H1 (cell line): ENCODE measurements around the gene TRAPPC12. TPM values are rescaled to one million over a fixed set of nuclear protein-coding genes. Genes with fewer than 3 reads are reported as not detected.

Source experiments
- CTCF ChIA-PET: fragments of 300-600 bp; sonication (Branson Sonifier 250); formaldehyde crosslinking; loops from one replicate; lab custom pipeline; 2021; ENCODE audit not compliant: partially characterized antibody; lab: Charles Lee
- POLR2A ChIA-PET: fragments of 300-600 bp; sonication (Branson Sonifier 250); formaldehyde crosslinking; loops from one replicate; lab custom pipeline; 2021; ENCODE audit warnings: inconsistent platforms; ENCODE audit not compliant: partially characterized antibody; lab: Charles Lee
- DNase-seq, 2 experiments: peaks; one replicate each; pipeline versions ENCODE4 v3.0.0 to v3.0.0-alpha.2; 2010 to 2022; ENCODE audit warnings: low spot score in 2 of 2, low read depth in 1 of 2, mixed read lengths in 1 of 2
- FAIRE-seq: peaks from 2 replicates; lab custom pipeline; 2011; peaks lifted over from hg19 to GRCh38; lab: Jason Lieb, UNC
- H2AFZ ChIP-seq: 2 replicates; pipeline ENCODE4 v1.8.1; 2012; ENCODE audit warnings: low read length, inconsistent platforms
- H2AK5ac ChIP-seq: 2 replicates; pipeline ENCODE4 v1.6.1; 2013; ENCODE audit warnings: low read depth, low read length
- H2BK120ac ChIP-seq: replicated peaks from 2 replicates; pipeline ENCODE3; 2013; ENCODE audit warnings: low read depth, low read length, inconsistent platforms
- H2BK12ac ChIP-seq: 2 replicates; pipeline ENCODE4 v1.6.1; 2013; ENCODE audit warnings: low read depth, low read length
- H2BK15ac ChIP-seq: 2 replicates; pipeline ENCODE4 v1.6.1; 2013; ENCODE audit warnings: low read length
- H2BK20ac ChIP-seq: 2 replicates; pipeline ENCODE4 v1.6.1; 2013; ENCODE audit warnings: low read length
- H2BK5ac ChIP-seq: 2 replicates; pipeline ENCODE4 v1.6.1; 2013; ENCODE audit warnings: low read depth, low read length
- H3K14ac ChIP-seq: 2 replicates; pipeline ENCODE4 v1.6.1; 2013; ENCODE audit warnings: inconsistent platforms; ENCODE audit not compliant: insufficient read length
- H3K18ac ChIP-seq: 2 replicates; pipeline ENCODE4 v1.6.1; 2013; ENCODE audit warnings: low read length; ENCODE audit errors: extremely low read depth
- H3K23ac ChIP-seq: 2 replicates; pipeline ENCODE4 v1.6.1; 2013; ENCODE audit warnings: inconsistent platforms; ENCODE audit not compliant: insufficient read length
- H3K23me2 ChIP-seq: 2 replicates; pipeline ENCODE4 v1.6.1; 2013; ENCODE audit warnings: low read depth, low read length
- H3K27ac ChIP-seq: 2 replicates; pipeline ENCODE4 v1.6.1; 2011; ENCODE audit warnings: low read depth, low read length, inconsistent platforms
- H3K27me3 ChIP-seq, 4 experiments: replicated peaks in 1 of 4; 1 replicate in 1 of 4; 2 replicates in 3 of 4; pipeline versions ENCODE4 v1.6.1 to v1.8.1; 2011 to 2013; ENCODE audit warnings: low read length in 3 of 4, mild to moderate bottlenecking in 3 of 4, inconsistent platforms in 2 of 4, mixed read lengths in 2 of 4, moderate library complexity in 1 of 4; ENCODE audit not compliant: control insufficient read depth in 3 of 4, insufficient read depth in 3 of 4; ENCODE audit errors: extremely low read depth in 1 of 4
- H3K36me3 ChIP-seq, 4 experiments: 2 replicates each; pipeline versions ENCODE4 v1.6.1 to v1.8.1; 2011 to 2013; ENCODE audit warnings: mild to moderate bottlenecking in 4 of 4, low read length in 3 of 4, moderate library complexity in 2 of 4, control low read depth in 1 of 4, inconsistent platforms in 1 of 4; ENCODE audit not compliant: insufficient read depth in 4 of 4, control insufficient read depth in 2 of 4
- H3K4ac ChIP-seq: replicated peaks from 2 replicates; pipeline ENCODE3; 2013; ENCODE audit warnings: low read length, low read depth, mixed read lengths, inconsistent platforms; ENCODE audit not compliant: insufficient read length
- H3K4me1 ChIP-seq, 4 experiments: replicated peaks in 1 of 4; 1 replicate in 1 of 4; 2 replicates in 3 of 4; pipeline versions ENCODE4 v1.6.1 to v1.8.1; 2011 to 2013; ENCODE audit warnings: low read length in 3 of 4, inconsistent platforms in 2 of 4, mixed read lengths in 1 of 4; ENCODE audit not compliant: insufficient read depth in 4 of 4, control insufficient read depth in 3 of 4
- H3K4me2 ChIP-seq, 2 experiments: 2 replicates each; pipeline versions ENCODE4 v1.6.1 to v1.8.1; 2011 to 2013; ENCODE audit warnings: low read depth in 2 of 2, low read length in 2 of 2, control low read depth in 1 of 2, inconsistent platforms in 1 of 2, mild to moderate bottlenecking in 1 of 2; ENCODE audit not compliant: insufficient read depth in 1 of 2
- H3K4me3 ChIP-seq, 4 experiments: fragments of 200-600, 300-600 bp in 1 of 4; sonication (generic), shearing (Covaris generic), sonication (Bioruptor Twin) in 1 of 4; 2 replicates each; pipeline versions ENCODE4 v1.5.1 to v1.8.1; 2011 to 2016; ENCODE audit warnings: low read length in 4 of 4, low read depth in 3 of 4, control low read depth in 2 of 4, inconsistent platforms in 2 of 4, mild to moderate bottlenecking in 2 of 4, mixed read lengths in 1 of 4, moderate library complexity in 1 of 4; ENCODE audit not compliant: insufficient read depth in 2 of 4; ENCODE audit errors: extremely low read depth in 1 of 4
- H3K56ac ChIP-seq: replicated peaks from 2 replicates; pipeline ENCODE3; 2013; ENCODE audit warnings: low read depth, mild to moderate bottlenecking, mixed read lengths, low read length, inconsistent platforms; ENCODE audit not compliant: insufficient read length
- H3K79me1 ChIP-seq: 2 replicates; pipeline ENCODE4 v1.6.1; 2013; ENCODE audit warnings: low read depth, low read length, control low read depth
- H3K79me2 ChIP-seq, 2 experiments: 2 replicates each; pipeline versions ENCODE4 v1.6.1 to v1.8.1; 2012 to 2013; ENCODE audit warnings: low read length in 2 of 2, mild to moderate bottlenecking in 2 of 2, inconsistent platforms in 1 of 2; ENCODE audit not compliant: insufficient read depth in 2 of 2, control insufficient read depth in 1 of 2
- H3K9ac ChIP-seq, 4 experiments: replicated peaks in 1 of 4; 1 replicate in 1 of 4; 2 replicates in 3 of 4; pipeline versions ENCODE4 v1.6.1 to v1.8.1; 2011 to 2013; ENCODE audit warnings: low read depth in 3 of 4, low read length in 3 of 4, control low read depth in 2 of 4, mild to moderate bottlenecking in 2 of 4, moderate library complexity in 2 of 4, inconsistent platforms in 1 of 4; ENCODE audit errors: extremely low read depth in 1 of 4
- H3K9me3 ChIP-seq, 2 experiments: 2 replicates each; pipeline versions ENCODE4 v1.6.1 to v1.8.1; 2012 to 2013; ENCODE audit warnings: mild to moderate bottlenecking in 2 of 2, moderate library complexity in 2 of 2, control low read depth in 1 of 2, inconsistent platforms in 1 of 2, low read depth in 1 of 2, low read length in 1 of 2, mixed read lengths in 1 of 2; ENCODE audit not compliant: insufficient read depth in 2 of 2
- H4K20me1 ChIP-seq, 2 experiments: replicated peaks in 1 of 2; 2 replicates each; pipeline versions ENCODE3 to v1.8.1; 2011 to 2013; ENCODE audit warnings: inconsistent platforms in 2 of 2, low read length in 2 of 2, mild to moderate bottlenecking in 1 of 2; ENCODE audit not compliant: insufficient read depth in 2 of 2, control insufficient read depth in 1 of 2
- H4K5ac ChIP-seq: 2 replicates; pipeline ENCODE4 v1.6.1; 2013; ENCODE audit warnings: low read length, low read depth, mixed read lengths, inconsistent platforms; ENCODE audit not compliant: insufficient read length
- H4K8ac ChIP-seq: 2 replicates; pipeline ENCODE4 v1.8.0; 2013; ENCODE audit warnings: mild to moderate bottlenecking, moderate library complexity, low read length, inconsistent platforms; ENCODE audit not compliant: insufficient read depth; ENCODE audit errors: extremely low read depth
- H4K91ac ChIP-seq: replicated peaks from 2 replicates; pipeline ENCODE3; 2013; ENCODE audit warnings: low read length, mixed read lengths, inconsistent platforms; ENCODE audit not compliant: insufficient read length
- BCL11A ChIP-seq, 2 experiments: IDR thresholded peaks; one replicate each; pipeline ENCODE4 v1.6.1; 2011; ENCODE audit warnings: low read depth in 2 of 2, low read length in 2 of 2, mild to moderate bottlenecking in 2 of 2
- MAFK ChIP-seq: IDR thresholded peaks from 2 replicates; pipeline ENCODE4 v1.6.1; 2012; ENCODE audit warnings: low read depth, mild to moderate bottlenecking, improper control_type of control experiment, low read length
- PHF8 ChIP-seq: fragments of 200-600 bp; sonication (generic); conservative IDR thresholded peaks from 2 replicates; pipeline ENCODE4 v1.7.1; 2012; ENCODE audit warnings: low read depth, mild to moderate bottlenecking, inconsistent platforms, low read length, moderate library complexity
- WGBS, 2 experiments: shearing (Covaris generic) in 1 of 2; methylation state at CpG; one replicate each; pipeline versions ENCODE4 v1.1.6 to v1.1.7; 2013 to 2015; ENCODE audit warnings: low lambda C conversion rate in 2 of 2, mixed read lengths in 2 of 2, inconsistent platforms in 1 of 2, low coverage in 1 of 2, missing lambda C conversion rate in 1 of 2; ENCODE audit not compliant: insufficient replicate concordance in 2 of 2, insufficient coverage in 1 of 2, insufficient read length in 1 of 2; ENCODE audit errors: extremely low coverage in 1 of 2, missing lambda C conversion rate in 1 of 2; 5-methylcytosine and 5-hydroxymethylcytosine counted together
- polyA plus RNA-seq, 7 experiments: library from polyadenylated mRNA; depleted of rRNA in 3 of 7; stranded (reverse) in 5 of 7; unstranded in 2 of 7; fragments of >200 nt in 5 of 7; fragments of 200-250 nt in 2 of 7; gene quantifications; 1 replicate in 5 of 7; 2 replicates in 1 of 7; 4 replicates in 1 of 7; pipeline versions ENCODE4 v1.2.1 to v1.2.3, GENCODE V29; 2011 to 2013; ENCODE audit warnings: missing spikeins in 2 of 7, mixed read lengths in 2 of 7
- total RNA-seq: library from RNA; stranded (reverse); fragmentation: NEBNext Ultra II Directional; extraction: Animal tissue kit (Norgen Biotek cat#: 25700); gene quantifications from 2 replicates; pipeline ENCODE4 v1.2.1, GENCODE V29; 2021

The TRAPPC12 gene
- total and polyA plus RNA-seq, 2 of the 8 experiments (the other 6 are each of a cell fraction or from before 2014, with no cell fraction given) = 35.0 to 67.3 TPM

DNA sequence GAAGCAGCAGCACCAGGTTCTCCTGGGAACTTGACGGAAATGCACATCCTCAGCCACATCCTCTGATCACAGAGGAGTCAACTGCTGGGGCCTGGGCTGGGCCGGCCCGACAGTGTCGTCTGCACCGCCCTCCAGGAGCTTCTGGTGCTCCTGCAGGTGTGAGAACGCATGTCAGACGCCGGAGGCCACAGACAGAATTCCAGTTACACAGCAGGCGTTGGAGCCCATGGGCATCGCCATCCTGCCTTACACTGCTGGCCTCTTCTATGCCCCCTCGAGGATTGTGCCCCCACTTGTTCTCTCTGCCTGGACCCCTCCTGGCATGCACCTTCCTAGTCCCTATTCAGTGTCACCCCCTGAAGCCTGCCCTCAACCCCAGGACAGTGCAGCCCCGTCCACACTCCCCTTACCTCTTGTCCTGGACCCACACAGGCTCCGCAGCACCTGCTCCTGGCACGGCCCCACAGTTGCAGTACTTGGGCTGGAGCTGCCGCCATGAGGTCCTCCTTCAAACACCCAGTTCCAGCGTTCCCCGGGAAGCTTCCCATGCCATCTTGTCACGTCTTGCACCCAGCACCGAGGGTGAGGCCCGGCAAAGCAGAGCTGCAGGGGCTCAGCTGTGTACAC is 102.4 kb downstream of the TRAPPC12 start:
- Histone ChIP-seq H3K4ac (no peak overlapping the region), H2BK120ac (no peak overlapping the region), H3K27ac (no peak overlapping the region), H3K18ac (no peak overlapping the region), H2AK5ac (no peak overlapping the region), H3K4me2 (no peak overlapping the region), H2BK20ac (no peak overlapping the region), H3K23ac (no peak overlapping the region), H4K5ac (no peak overlapping the region), H3K9me3 (peaks cover 0 to 10% of the 10 kb centered on the region in 2 experiments; a peak in 1 of 4 replicates), H3K14ac (no peak overlapping the region), H2AFZ (no peak overlapping the region), H3K27me3 (no peaks in the 10 kb centered on the region), H3K4me3 (no peak overlapping the region), H2BK15ac (no peak overlapping the region), H4K8ac (no peak overlapping the region), H3K79me1 (no peaks in the 10 kb centered on the region), H3K23me2 (0 out of 2 replicates have a peak, but pooled peaks cover 2% of the 10 kb centered on the region), H3K56ac (no peak overlapping the region), H4K91ac (no peak overlapping the region), H3K9ac (no peak overlapping the region), H2BK12ac (no peak overlapping the region), H3K4me1 (no peaks in the 10 kb centered on the region; a peak in 1 of 7 replicates), H2BK5ac (no peak overlapping the region), H3K79me2 (no peaks in the 10 kb centered on the region), H4K20me1 (no peaks in the 10 kb centered on the region), H3K36me3 (peaks cover 0 to 13% (median 0%) of the 10 kb centered on the region in 4 experiments; a peak in 3 of 8 replicates)
- DNase-seq (no peak), FAIRE-seq (no peak)
- ChIA-PET CTCF (interaction anchor here (0.6 to 15.8 kb wide), 5 partner anchors 8 to 411 kb away, joined by 3 to 152 read pairs (median 5); no protein-coding TSS in a partner anchor), POLR2A (interaction anchor here (1.1 to 1.6 kb wide), 3 partner anchors 8 to 58 kb away, joined by 3 to 4 read pairs (median 3); no protein-coding TSS in a partner anchor)
- 91% methylated on average over 19 of the region's 20 CpGs; no CpG with 5 or more reads in 1 of the 2 experiments for WGBS, 2 experiments
- TF ChIP-seq PHF8 (no peak), MAFK (no peak), BCL11A (IDR thresholded peaks at IDR 0.05; ENCODE audit: low read depth in 2 of 2, low read length in 2 of 2) (no peak)
